Esophagus squamous epithelium (tissue), 4 donors: ENCODE measurements around the gene DOCK1.

Source experiments
- CTCF ChIP-seq, 6 experiments: fragments of 450-650 bp in 4 of 6; fragments of 200-600 bp in 2 of 6; sonication (generic) in 2 of 6; IDR thresholded peaks; one replicate each; pipeline ENCODE4 v1.5.1; 2016 to 2019; ENCODE audit warnings: antibody characterized with exemption in 6 of 6, mild to moderate bottlenecking in 4 of 6, moderate library complexity in 4 of 6
- POLR2A ChIP-seq, 4 donors: fragments of 450-650 bp; IDR thresholded peaks; one replicate each; pipeline ENCODE4 v1.6.1; 2017; ENCODE audit warnings: antibody characterized with exemption in 4 of 4, mild to moderate bottlenecking in 4 of 4, moderate library complexity in 3 of 4

GRCh38 chr10:126935263-126935946 lies 30.2 kb downstream of the DOCK1 start:
- TF ChIP-seq CTCF (IDR thresholded peaks at IDR 0.05) = no peak
- no peak for TF ChIP-seq POLR2A (IDR thresholded peaks at IDR 0.05)
